NCI-H2196 (cell line): Measurements from ENCODE around the gene SIRT2.

Source experiments
- DNase-seq: peaks from one replicate; lab custom pipeline; 2025; ENCODE audit not compliant: unreplicated experiment; lab: John Stamatoyannopoulos, UW

Gene SIRT2

DNA sequence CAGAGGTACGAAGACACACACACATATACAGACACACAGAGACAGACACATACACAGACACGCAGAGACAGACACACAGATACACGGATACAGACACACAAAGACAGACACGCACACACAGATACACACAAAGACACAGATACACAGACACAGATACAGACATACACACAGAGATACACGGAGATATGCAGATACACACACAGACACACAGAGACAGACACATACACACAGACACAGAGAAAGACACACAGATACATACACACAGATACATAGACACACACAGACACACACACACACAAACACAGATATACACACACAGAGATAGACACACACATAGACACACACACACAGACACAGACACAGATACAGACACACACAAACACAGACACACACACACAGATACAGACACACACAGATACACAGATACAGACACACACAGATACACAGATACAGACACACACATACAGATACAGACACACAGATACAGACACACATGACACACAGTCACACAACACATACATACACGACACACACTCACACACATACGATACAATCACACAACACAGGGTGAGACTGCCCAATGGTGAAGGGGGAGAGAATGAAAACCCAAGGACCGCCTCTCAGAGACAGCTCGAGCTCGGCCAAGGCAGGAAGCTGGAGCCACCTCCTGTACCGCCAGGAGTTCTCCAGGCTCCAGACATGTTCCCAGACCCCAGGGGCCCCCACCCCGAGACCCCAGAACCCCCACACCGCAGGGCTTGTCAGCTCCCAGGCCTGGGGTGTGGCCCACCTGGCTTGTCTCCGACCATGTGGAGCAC, 21.4 kb upstream of the SIRT2 start:
- no peak for DNase-seq

DNA sequence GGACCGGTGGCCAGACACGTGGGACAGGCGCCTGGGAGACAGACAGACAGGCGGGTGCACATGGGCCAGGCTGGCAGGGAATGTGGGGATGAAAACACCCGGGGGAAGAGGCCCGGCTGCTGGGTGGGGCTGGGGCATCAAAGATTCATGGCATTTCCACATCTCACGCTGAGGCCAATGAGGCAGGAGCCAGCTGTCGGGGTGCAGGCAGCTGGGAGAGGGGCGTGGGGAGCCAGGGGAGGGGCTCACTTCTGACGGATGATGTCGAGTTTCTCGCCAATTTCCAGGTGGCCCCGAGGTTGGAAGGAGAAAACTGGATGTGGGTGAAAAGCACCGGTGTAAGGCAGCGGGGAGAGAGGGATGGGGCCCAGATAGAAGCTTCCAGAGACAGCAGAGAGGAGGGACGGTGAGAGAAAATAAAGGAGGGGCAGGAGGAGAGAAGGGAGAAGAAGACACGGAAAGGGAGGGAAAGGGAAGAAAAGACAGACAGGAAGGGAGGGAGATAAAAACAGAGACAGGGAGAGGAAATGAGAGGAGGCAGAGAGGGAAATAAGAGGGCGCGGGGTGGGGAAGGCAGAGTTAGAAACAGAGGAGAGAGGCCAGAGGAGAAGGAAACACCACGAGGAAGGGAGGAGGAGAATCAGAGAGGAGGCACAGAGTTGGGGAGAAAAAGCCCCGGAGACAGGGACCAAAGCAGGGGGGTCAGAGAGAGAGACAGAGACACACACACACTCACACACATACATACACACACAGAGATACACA, 20.6 kb upstream of the SIRT2 start:
- no peak for DNase-seq

DNA sequence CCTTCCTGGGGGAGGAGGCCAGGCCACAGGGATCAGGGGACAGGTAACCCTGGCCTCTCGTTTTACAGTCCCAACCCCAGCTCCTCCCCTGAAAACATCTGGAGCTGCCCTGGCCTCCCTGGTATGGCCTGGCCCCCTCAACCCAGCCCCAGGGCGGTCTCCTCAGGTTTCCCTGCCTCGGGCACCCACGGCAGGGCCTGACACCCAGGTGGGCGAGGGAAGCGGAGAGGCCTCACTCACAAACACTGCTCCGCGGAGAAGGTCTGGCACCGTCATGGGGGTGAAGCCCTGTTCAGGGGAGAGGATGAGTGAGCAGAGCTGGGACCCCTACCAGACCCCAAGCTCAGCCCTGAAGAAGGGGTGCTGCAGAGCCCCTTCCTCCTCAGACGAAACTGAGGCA, 19.1 kb upstream of the SIRT2 start:
- no peak for DNase-seq

DNA sequence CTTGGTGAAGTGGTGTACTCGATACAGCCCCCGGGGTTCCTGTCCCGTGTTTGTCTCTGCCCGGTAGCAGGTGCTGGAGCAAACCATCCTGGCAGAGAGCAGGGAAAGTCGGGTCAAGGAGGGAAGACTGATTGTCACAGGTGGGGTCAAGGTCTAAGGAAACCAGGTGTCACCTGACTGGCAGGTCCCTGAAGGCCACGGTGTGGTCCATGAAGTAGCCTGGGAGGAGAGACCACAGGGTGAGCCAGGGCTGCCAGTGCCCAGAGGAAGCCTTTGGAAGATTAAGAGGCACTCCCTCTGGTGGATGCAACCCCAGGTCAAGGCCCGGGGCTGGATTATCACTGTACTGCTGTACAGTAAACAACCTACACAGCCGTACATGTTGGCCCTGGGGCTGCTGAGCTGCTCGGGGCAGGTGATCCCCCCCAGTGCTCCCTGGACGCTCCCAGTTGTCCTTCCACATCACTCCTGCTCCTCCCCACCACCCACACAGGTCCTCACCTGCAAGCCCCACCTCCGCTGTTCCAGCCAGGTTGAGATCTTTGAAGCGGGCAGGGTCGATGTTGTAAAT, 18.6 kb upstream of the SIRT2 start:
- DNase-seq, result peak; percentile 28

DNA sequence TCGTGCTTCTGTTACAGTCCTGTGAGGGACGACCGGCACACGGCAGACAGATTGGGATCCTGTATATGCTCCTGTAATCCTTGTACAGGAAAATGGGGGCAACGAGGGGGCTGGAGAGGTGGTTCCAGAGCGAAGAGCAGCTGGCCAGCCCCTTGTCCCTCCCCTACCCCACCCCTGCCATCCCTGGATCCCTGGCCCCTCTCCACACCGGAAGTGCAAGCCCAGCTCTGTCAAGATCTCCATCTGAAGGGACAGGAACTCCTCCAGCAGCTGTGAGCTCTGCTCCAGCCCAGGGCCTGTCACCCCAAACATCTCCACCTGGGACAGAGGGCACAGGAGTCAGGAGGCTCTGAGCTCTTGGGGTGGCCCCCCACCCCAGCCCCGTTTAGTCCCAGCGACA, 18.1 kb upstream of the SIRT2 start:
- DNase-seq, result no peak

DNA sequence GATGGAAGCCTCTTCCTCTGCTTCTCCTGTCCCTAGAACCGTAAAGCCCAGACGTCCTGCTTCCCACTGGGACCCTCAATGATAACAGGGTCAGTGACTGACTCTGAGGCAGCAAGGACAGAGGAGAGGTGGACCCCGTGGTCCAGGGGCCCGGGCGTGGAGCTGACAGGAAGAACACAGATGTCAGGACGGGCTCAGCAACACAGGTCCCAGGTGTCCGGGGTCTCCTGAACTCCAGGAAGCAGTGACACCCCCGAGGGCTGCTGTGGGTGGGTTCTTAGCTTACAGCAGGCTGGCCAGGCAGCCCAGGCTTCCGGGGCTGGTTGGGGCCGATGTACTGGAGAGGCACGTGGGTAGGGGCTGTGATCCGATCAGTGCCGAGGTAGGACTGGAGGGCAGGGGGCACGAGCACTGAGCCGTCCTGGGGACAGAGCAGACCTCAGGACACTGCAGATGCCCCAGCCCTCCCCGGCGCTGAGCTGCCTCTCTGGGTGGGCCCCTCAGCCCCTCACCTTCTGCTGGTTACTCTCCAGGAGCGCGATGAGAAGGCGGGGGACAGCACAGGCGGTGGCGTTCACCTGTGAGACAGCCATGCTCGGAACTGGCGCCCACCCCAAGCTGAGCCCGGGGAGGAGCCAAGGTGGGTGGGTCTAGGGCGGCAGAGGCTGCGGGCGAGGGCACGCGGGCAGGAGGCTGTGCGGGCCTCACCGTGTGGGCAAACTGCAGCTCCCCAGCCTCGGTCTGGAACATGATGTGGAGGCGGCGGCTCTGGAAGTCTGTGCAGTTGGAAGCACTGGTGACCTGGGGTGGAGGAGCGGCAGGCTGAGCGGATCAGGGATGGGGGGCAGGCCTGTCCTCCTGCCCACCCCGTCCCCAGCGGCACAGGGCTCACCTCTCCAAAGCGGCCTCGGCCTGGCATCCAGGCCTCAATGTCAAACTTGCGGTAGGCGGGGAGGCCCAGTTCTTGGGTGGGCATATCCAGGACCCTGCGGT, 16.2 kb upstream of the SIRT2 start:
- no peak for DNase-seq

DNA sequence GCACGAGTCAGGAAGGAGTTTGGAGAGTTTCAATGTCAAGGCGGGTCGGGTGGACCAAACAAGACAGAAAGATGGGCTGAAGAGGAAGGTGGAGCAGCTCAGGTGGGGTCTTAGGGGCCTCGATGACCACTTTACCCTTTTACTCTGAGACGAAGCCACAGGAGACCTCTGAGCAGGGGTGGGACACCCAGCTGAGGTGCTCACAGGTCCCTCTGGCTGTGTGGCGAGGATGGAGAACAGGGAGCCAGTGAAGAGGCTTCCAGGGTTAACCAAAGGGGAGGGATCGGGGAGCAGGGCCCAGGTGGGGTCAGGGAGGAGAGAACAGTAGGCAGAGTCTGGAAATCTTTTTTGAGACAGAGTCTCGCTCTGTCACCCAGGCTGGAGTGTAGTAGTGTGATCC, 14.5 kb upstream of the SIRT2 start:
- no peak for DNase-seq

DNA sequence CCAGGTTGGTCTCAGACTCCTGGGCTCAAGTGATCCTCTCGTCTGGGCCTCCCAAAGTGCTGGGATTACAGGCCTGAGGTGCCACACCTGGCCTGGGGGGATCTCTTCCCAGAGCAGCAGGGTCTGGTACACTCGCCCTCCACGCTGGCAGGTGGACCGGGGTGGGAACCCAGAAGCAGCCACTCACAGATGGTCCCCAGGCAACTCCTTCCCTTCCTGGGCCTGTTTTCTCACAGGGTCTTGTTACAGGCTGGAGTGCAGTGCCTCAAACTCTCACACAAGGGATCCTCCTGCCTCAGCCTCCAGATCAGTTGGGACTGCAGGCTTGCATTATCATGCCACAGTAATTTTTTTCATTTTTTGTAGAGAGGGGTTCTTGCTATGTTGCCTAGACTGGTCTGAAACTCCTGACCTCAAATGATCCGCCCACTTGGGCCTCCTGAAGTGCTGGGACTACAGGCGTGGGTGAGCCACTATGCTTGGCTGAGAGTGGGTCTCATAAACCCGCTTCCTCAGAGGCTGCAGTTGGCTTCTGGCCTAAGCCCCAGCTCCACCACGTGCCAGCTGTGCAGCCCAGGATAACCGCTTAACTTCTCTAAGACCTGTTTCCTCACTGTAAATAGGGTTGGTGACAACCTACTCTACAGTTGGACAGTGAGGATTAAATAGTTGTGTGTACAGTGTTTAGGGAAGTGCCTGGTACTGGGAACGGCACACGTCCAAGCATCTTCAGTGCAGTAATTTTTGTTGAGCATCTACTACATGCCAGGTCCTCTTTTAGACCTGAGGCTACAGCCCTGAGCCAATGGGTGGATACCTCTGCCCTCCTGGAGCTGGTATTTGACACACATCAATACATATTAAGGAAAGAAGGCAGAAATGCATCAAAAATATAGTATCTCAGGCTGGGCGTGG, 13.4 kb upstream of the SIRT2 start:
- DNase-seq, result no peak

DNA sequence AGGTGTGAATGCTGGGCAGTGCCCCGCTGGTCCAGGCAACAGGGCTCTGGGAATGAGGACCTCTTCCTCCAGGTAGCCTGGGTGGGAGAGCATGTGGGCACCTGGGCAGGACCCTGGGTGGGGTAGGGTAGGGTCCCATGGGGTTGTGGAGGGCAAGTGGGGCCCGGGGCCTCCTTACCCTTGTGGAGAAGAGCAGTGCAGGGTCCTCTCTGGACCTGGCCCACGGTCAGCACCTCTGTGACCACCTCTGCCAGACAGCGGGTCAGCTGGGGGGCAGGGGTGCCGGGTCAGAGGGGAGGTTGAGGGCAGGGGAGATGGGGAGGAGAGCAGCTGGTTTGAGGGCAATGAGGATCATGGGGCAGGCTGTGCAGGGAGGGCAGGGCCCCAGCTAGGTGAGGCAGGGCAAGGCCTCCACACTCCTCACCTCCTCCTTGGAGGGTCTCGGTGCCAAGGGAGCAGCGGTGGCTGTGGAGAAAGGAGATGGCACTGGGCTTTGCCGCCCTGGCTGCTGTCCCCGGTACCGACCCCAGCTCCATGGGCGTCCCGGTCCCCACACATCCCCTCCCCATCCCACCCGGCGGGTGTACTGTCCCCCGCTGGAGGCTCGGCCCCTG, 12.1 kb upstream of the SIRT2 start:
- no peak for DNase-seq

DNA sequence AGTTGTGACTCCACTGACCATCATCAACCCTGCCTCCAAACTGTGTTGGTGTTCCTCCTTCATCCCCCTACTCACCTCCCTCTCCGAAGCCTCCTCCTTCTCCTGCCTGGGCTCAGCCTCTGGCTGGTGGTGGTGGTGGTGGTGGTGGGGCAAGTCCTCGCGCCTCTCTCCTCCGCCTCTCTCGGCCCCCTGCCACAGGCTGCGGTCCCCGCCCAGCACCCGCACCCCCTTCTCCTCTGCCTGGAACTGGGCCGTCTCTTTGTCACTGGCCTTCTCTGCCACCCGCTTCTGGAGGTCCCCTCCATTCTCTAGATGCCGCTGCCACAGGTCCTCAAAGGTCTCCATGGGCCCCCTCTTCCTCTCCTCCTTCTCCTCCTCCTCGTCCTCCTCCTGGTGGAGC, 11.1 kb upstream of the SIRT2 start:
- DNase-seq, result no peak

DNA sequence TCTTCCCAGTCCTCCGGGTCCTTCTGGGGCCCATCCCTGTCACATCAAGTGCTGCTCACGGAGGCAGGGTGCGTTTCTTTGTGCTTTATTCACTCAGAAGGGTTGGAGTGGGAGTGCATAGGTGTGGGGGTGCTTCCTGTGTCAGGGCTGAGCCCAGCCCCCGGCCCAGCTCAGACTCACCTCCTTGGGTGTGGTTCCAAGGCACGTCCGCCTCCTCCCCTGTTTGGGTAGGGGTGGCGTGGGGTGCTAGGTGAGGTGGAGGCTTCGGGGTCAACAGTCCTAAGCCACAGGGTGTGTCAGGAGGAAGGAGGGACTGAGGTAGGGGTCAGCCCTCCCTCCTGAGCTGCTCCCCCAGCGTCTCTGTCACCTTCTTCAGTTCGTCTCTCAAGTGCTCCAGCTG, 9.5 kb upstream of the SIRT2 start:
- DNase-seq, result no peak

DNA sequence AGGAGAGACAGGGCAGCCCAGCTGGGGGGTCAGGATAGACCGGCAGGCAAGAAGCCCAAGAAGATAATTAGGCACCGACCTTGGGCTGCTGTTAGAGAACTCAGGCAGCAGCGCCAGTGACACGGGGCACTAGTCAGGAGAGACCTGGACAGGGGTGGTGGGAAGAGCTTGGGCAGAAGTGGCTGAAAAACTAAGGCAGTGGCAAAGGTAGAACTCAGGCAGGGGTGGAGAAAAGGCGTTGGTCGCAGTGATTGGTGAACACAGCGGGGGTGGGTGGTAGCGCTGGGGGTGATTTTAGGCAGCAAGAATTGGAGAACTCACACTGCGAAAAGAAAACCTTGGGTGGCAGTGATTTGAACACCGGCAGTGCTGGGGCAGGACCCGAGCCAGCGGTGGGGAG, 8.3 kb upstream of the SIRT2 start:
- DNase-seq, result no peak

DNA sequence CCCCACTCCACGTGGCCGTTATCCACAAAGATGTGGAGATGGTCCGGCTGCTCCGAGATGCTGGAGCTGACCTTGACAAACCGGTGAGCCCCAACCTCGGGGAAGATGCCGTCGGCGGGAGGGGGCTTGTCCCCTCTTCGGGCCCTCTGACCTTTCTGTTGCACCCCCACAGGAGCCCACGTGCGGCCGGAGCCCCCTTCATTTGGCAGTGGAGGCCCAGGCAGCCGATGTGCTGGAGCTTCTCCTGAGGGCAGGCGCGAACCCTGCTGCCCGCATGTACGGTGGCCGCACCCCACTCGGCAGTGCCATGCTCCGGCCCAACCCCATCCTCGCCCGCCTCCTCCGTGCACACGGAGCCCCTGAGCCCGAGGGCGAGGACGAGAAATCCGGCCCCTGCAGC, 7.8 kb upstream of the SIRT2 start:
- DNase-seq, result no peak

DNA sequence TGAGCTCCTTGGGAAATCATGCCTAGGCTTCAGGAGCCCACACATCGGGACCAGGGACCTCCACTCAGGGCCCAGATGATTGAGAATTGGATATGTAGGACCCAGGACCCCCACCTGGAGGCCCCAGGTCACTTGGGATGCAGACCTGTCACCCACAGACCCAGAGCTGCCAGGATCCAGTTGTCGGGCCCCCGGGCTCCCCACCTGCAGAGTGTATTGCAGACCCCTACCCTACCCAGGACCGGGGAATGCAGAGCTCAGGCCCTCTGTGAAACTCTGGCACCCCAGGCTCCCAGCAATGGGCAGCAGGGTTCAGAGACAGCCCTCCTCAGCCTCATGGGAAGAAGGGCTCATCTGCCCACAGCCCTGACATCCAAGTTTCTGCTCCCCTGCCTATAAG, 6.2 kb upstream of the SIRT2 start:
- no peak for DNase-seq

DNA sequence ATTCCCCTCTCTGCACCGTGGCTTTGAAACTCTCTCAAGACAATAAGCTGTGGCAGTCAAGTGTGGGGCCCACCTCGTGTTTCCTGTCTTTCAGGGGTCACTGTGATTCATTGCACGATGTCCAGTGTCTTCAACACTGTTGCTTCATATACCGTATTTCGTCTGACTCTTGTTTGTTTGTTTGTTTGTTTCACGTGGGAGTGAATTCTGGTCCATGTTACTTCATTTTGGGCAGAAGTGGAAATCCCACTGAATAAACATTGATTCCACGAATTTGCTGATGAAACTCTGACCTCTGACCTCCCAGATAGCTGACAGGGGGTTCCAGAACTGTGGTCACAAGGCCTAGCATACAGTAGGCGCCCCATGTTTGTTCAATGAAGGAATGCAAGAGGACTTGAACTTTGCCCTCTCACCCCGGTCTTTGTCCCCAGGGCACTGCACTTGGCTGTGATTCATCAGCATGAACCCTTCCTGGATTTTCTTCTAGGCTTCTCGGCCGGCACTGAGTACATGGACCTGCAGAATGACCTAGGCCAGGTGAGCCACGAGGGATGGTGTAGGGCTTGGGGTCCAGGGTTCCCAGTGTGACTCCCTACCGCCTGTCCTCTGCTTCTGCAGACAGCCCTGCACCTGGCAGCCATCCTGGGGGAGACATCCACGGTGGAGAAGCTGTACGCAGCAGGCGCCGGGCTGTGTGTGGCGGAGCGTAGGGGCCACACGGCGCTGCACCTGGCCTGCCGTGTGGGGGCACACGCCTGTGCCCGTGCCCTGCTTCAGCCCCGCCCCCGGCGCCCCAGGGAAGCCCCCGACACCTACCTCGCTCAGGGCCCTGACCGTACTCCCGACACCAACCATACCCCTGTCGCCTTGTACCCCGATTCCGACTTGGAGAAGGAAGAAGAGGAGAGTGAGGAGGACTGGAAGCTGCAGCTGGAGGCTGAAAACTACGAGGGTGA, 5.4 kb upstream of the SIRT2 start:
- no peak for DNase-seq

DNA sequence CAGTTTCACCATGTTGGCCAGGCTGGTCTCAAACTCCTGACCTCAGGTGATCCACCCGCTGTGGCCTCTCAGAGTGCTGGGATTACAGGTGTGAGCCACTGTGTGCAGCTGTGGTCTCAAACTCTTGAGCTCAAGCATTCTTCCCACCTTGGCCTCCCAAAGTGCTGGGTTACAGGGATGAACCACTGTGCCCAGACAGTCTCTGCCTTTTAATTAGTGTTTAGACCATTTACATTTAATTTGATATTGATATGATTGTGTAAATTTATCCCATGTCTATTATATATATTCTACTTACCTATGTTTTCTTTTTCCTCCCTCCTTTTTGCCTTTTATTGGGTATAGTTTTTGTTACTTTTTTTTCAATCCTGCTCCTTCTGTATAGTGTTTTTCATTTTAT, 2.3 kb upstream of the SIRT2 start:
- no peak for DNase-seq

DNA sequence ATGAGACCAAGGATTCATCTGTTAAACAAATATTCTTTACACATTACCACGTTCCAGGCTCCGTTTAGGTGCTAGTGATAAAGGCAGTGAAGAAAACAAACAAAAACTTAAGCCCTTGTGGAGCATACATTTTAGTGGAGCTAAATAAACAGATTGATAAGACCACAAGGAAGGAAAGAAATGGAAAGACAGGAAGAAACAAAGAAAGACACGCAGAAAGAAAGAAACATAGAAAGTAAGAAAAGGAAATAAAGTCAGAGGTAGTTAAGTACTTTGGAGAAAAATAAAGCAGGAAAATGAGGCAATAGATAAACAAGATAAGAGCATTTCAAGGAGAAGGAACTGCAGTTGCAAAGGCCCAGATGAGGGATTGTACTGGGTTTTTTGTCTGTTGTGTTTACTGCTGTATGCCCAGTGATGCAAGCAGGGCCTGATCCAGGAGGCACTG, 1.3 kb upstream of the SIRT2 start:
- DNase-seq, result no peak

DNA sequence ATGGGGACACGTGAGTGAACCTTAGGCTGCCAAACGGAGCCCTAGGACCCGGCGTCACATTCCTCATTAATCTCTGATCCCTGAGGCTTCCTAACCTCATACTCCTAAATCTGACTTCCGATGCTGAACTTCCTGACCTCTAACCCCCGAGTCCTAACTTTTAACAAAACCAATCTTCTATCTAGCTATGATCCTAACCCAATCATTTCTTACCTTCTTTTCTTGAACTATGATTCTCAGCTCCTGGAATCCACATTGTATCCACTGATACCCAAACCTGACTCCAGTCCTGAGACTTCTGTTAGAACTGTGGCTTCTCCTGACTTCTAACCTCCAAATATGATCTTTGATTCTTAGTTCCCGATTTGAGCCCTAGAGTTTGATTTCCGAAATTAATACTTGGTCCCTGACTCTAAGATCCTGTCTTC, 798 bp upstream of the SIRT2 start:
- no peak for DNase-seq
